Panc1 (cell line): Measurements from ENCODE around the gene ZBTB33.

ENCODE experiments used
- POLR2AphosphoS5 ChIP-seq: IDR thresholded peaks from 2 replicates; pipeline ENCODE4 v1.6.1; 2012; ENCODE audit warnings: mild to moderate bottlenecking, low read depth, low read length, moderate library complexity
- SIN3A ChIP-seq: IDR thresholded peaks from 2 replicates; pipeline ENCODE4 v1.6.1; 2012; ENCODE audit warnings: low read depth, mild to moderate bottlenecking, low read length, moderate library complexity, borderline replicate concordance; ENCODE audit not compliant: insufficient read depth
- TCF7L2 ChIP-seq: IDR thresholded peaks from 2 replicates; pipeline ENCODE4 v1.6.1; 2011; ENCODE audit warnings: mild to moderate bottlenecking, low read depth, low read length, inconsistent platforms
- TF ChIP-seq, protein P1 (sequence below): fragments of 450-650 bp; IDR thresholded peaks from 2 replicates; pipeline ENCODE4 v1.5.1; 2017; ENCODE audit warnings: mild to moderate bottlenecking
- TF ChIP-seq, protein P2 (sequence below), 2 experiments: IDR thresholded peaks; 2 replicates each; pipeline ENCODE4 v1.6.1; 2011 to 2012; ENCODE audit warnings: low read depth in 2 of 2, control low read depth in 1 of 2, low read length in 1 of 2, mild to moderate bottlenecking in 1 of 2, moderate library complexity in 1 of 2; ENCODE audit not compliant: insufficient read depth in 1 of 2

DNA sequence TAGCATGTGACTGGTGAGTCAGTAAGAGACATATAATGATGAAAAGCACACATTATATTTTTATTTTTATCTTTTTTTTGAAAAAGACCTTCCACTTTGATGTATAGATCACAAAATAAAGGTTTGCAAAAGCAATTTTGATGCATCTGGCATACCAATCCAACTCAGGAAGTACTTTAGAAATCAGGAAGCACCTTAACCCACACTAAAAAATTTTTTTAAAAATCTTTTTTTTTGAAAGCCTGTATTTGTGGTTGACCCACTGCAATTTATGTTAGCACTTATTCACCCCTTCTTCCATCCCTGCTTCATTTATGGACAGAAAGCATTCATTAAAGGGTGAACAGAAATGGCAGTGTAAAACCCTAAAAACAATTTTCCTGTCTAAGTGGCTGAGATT lies 44.0 kb downstream of the ZBTB33 start:
- TF ChIP-seq, protein P1, sequence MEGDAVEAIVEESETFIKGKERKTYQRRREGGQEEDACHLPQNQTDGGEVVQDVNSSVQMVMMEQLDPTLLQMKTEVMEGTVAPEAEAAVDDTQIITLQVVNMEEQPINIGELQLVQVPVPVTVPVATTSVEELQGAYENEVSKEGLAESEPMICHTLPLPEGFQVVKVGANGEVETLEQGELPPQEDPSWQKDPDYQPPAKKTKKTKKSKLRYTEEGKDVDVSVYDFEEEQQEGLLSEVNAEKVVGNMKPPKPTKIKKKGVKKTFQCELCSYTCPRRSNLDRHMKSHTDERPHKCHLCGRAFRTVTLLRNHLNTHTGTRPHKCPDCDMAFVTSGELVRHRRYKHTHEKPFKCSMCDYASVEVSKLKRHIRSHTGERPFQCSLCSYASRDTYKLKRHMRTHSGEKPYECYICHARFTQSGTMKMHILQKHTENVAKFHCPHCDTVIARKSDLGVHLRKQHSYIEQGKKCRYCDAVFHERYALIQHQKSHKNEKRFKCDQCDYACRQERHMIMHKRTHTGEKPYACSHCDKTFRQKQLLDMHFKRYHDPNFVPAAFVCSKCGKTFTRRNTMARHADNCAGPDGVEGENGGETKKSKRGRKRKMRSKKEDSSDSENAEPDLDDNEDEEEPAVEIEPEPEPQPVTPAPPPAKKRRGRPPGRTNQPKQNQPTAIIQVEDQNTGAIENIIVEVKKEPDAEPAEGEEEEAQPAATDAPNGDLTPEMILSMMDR = no peak
- TF ChIP-seq POLR2AphosphoS5 (no peak), TCF7L2 (no peak), SIN3A (no peak)
- TF ChIP-seq, protein P2, sequence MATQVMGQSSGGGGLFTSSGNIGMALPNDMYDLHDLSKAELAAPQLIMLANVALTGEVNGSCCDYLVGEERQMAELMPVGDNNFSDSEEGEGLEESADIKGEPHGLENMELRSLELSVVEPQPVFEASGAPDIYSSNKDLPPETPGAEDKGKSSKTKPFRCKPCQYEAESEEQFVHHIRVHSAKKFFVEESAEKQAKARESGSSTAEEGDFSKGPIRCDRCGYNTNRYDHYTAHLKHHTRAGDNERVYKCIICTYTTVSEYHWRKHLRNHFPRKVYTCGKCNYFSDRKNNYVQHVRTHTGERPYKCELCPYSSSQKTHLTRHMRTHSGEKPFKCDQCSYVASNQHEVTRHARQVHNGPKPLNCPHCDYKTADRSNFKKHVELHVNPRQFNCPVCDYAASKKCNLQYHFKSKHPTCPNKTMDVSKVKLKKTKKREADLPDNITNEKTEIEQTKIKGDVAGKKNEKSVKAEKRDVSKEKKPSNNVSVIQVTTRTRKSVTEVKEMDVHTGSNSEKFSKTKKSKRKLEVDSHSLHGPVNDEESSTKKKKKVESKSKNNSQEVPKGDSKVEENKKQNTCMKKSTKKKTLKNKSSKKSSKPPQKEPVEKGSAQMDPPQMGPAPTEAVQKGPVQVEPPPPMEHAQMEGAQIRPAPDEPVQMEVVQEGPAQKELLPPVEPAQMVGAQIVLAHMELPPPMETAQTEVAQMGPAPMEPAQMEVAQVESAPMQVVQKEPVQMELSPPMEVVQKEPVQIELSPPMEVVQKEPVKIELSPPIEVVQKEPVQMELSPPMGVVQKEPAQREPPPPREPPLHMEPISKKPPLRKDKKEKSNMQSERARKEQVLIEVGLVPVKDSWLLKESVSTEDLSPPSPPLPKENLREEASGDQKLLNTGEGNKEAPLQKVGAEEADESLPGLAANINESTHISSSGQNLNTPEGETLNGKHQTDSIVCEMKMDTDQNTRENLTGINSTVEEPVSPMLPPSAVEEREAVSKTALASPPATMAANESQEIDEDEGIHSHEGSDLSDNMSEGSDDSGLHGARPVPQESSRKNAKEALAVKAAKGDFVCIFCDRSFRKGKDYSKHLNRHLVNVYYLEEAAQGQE (IDR thresholded peaks at IDR 0.05; ENCODE audit: insufficient read depth in 1 of 2, low read depth in 2 of 2, low read length in 1 of 2) = no peak
